Breast epithelium (tissue), 3 donors: Measurements from ENCODE around the gene CNTNAP2.

ENCODE experiments used
- CTCF ChIP-seq, 3 donors: fragments of 450-650 bp; IDR thresholded peaks; one replicate each; pipeline ENCODE4 v1.5.1; 2016 to 2017; ENCODE audit warnings: antibody characterized with exemption in 3 of 3, mild to moderate bottlenecking in 3 of 3, moderate library complexity in 3 of 3
- POLR2A ChIP-seq: fragments of 450-650 bp; IDR thresholded peaks from one replicate; pipeline ENCODE4 v1.6.1; 2016; ENCODE audit warnings: antibody characterized with exemption, mild to moderate bottlenecking, moderate library complexity
- POLR2AphosphoS5 ChIP-seq, 3 donors: sonication (generic); formaldehyde crosslinking; IDR thresholded peaks; one replicate each; pipeline ENCODE4 v1.6.1; 2017; ENCODE audit warnings: antibody characterized with exemption in 3 of 3

DNA sequence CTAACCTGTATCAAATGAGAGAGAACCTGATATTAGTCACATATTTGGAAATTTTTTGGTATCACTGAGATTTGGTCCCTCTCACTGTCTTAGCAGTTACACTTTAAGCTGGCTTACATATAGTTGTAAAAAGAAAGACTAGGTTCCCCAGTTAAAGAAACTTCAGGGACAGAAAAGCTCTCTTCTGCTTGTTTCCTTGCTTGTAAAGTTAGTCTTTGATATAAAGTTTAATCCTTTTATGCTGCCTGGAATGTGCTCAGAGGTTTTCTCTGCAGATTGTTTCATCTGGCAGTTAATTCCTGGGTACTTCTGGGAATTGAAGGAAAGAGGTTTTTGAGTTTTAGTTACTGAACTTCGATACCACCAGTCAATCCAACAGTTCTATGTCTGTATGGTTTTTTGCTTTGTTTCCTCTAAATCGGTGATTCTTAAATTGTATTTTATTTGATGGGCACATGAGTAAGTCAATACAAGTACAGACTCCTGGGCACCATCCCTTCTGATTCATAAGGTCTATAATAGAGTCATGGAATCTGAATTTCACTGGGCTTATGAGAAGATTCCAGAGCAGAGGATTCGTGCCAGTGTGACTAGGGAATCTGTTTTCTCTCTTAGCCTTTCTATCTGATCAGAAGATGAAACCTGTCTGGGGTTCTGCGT, 1393.1 kb downstream of the CNTNAP2 start:
- TF ChIP-seq CTCF (IDR thresholded peaks at IDR 0.05) (no peak), POLR2A (no peak), POLR2AphosphoS5 (IDR thresholded peaks at IDR 0.05) (no peak)
